CD14-positive monocyte (primary cell): ENCODE measurements around the gene CYTH3. TPM values are rescaled to one million over a fixed set of nuclear protein-coding genes. Genes with fewer than 3 reads are reported as not detected.

Experiments
- DNase-seq, 3 donors: peaks; one replicate each; pipeline ENCODE4 v3.0.0-alpha.2; 2011 to 2022
- H2AFZ ChIP-seq: 2 replicates; pipeline ENCODE4 v1.6.0; 2012; ENCODE audit warnings: mild to moderate bottlenecking, low read depth, low read length, inconsistent platforms; ENCODE audit not compliant: insufficient read depth, poor library complexity, severe bottlenecking
- H3K27ac ChIP-seq, 2 donors: 1 replicate in 1 of 2; 2 replicates in 1 of 2; pipeline ENCODE4 v1.5.1; 2012 to 2013; ENCODE audit warnings: low read length in 2 of 2, control low read depth in 1 of 2, inconsistent platforms in 1 of 2, low read depth in 1 of 2, mild to moderate bottlenecking in 1 of 2
- H3K27me3 ChIP-seq, 2 donors: one replicate each; pipeline versions ENCODE4 v1.6.0 to v1.6.1; 2011 to 2013; ENCODE audit warnings: low read length in 2 of 2; ENCODE audit not compliant: control insufficient read depth in 2 of 2, insufficient read depth in 2 of 2
- H3K36me3 ChIP-seq, 2 donors: replicated peaks in 1 of 2; 1 replicate in 1 of 2; 2 replicates in 1 of 2; pipeline versions ENCODE4 v1.5.1 to v1.6.1; 2012 to 2013; ENCODE audit warnings: low read length in 2 of 2, control low read depth in 1 of 2, inconsistent platforms in 1 of 2, mild to moderate bottlenecking in 1 of 2; ENCODE audit not compliant: insufficient read depth in 2 of 2, control insufficient read depth in 1 of 2
- H3K4me1 ChIP-seq, 2 donors: 1 replicate in 1 of 2; 2 replicates in 1 of 2; pipeline versions ENCODE4 v1.5.1 to v1.6.1; 2012 to 2013; ENCODE audit warnings: low read length in 2 of 2, control low read depth in 1 of 2, inconsistent platforms in 1 of 2, mild to moderate bottlenecking in 1 of 2, moderate library complexity in 1 of 2; ENCODE audit not compliant: insufficient read depth in 2 of 2, control insufficient read depth in 1 of 2
- H3K4me2 ChIP-seq: replicated peaks from 2 replicates; pipeline ENCODE3; 2012; ENCODE audit warnings: low read length, moderate library complexity, mild to moderate bottlenecking; ENCODE audit not compliant: poor library complexity, severe bottlenecking; ENCODE audit errors: extremely low read depth
- H3K4me3 ChIP-seq, 3 experiments: fragments of 200-600 bp in 1 of 3; sonication (generic) in 1 of 3; replicated peaks in 1 of 3; 1 replicate in 2 of 3; 2 replicates in 1 of 3; pipeline ENCODE4 v1.5.1; 2011 to 2013; ENCODE audit warnings: low read length in 3 of 3, mild to moderate bottlenecking in 3 of 3, control low read depth in 2 of 3, low read depth in 2 of 3, inconsistent platforms in 1 of 3, moderate library complexity in 1 of 3
- H3K79me2 ChIP-seq: 2 replicates; pipeline ENCODE4 v1.6.0; 2012; ENCODE audit warnings: mild to moderate bottlenecking, control low read depth, inconsistent platforms, low read length, moderate library complexity; ENCODE audit not compliant: insufficient read depth
- H3K9ac ChIP-seq: 2 replicates; pipeline ENCODE4 v1.6.0; 2017; ENCODE audit warnings: low read length, mild to moderate bottlenecking; ENCODE audit not compliant: insufficient read depth, poor library complexity, severe bottlenecking
- H3K9me3 ChIP-seq, 2 donors: replicated peaks in 1 of 2; 1 replicate in 1 of 2; 2 replicates in 1 of 2; pipeline versions ENCODE4 v1.5.1 to v1.6.1; 2012 to 2013; ENCODE audit warnings: low read length in 2 of 2, control low read depth in 1 of 2; ENCODE audit not compliant: control insufficient read depth in 1 of 2, insufficient read depth in 1 of 2
- H4K20me1 ChIP-seq: 2 replicates; pipeline ENCODE4 v1.6.0; 2012; ENCODE audit warnings: mild to moderate bottlenecking, low read length, control low read depth, moderate library complexity; ENCODE audit not compliant: insufficient read depth
- H3K27ac Mint-ChIP-seq, 7 donors: one replicate each; pipeline ENCODE4 v1.8.0; 2020; ENCODE audit warnings: mild to moderate bottlenecking in 7 of 7, mixed read lengths in 7 of 7, moderate library complexity in 6 of 7, inconsistent platforms in 2 of 7
- H3K27me3 Mint-ChIP-seq, 3 donors: one replicate each; pipeline ENCODE4 v1.8.0; 2021 to 2022; ENCODE audit warnings: low read depth in 3 of 3, mild to moderate bottlenecking in 3 of 3, mixed read lengths in 3 of 3, moderate library complexity in 3 of 3, inconsistent platforms in 1 of 3
- H3K36me3 Mint-ChIP-seq, 2 donors: one replicate each; pipeline ENCODE4 v1.8.0; 2020; ENCODE audit warnings: mixed read lengths in 2 of 2, inconsistent platforms in 1 of 2, mild to moderate bottlenecking in 1 of 2
- H3K4me1 Mint-ChIP-seq: one replicate; pipeline ENCODE4 v1.8.0; 2020; ENCODE audit warnings: mild to moderate bottlenecking, mixed read lengths
- H3K4me3 Mint-ChIP-seq, 2 donors: one replicate each; pipeline ENCODE4 v1.8.0; 2020; ENCODE audit warnings: mild to moderate bottlenecking in 2 of 2, mixed read lengths in 2 of 2, moderate library complexity in 1 of 2
- H3K9me3 Mint-ChIP-seq, 7 donors: one replicate each; pipeline ENCODE4 v1.8.0; 2020 to 2022; ENCODE audit warnings: mixed read lengths in 7 of 7, mild to moderate bottlenecking in 6 of 7, moderate library complexity in 6 of 7, inconsistent platforms in 2 of 7
- CTCF ChIP-seq: fragments of 200-600 bp; IDR thresholded peaks from one replicate; pipeline ENCODE4 v1.8.0; 2022; ENCODE audit warnings: antibody characterized with exemption, mild to moderate bottlenecking
- WGBS: methylation state at CpG from one replicate; pipeline ENCODE4 v1.1.5; 2013; ENCODE audit warnings: missing lambda C conversion rate; ENCODE audit not compliant: insufficient coverage; 5-methylcytosine and 5-hydroxymethylcytosine counted together
- intact Hi-C, 2 donors: fragments of 100-400 bp; cut with micrococcal nuclease; formaldehyde crosslinking; loops; one replicate each; pipeline versions ENCODE4 v1.15.0 to v1.15.1; 2023
- polyA plus RNA-seq, 3 donors: library from polyadenylated mRNA; depleted of rRNA in 1 of 3; unstranded in 2 of 3; stranded (reverse) in 1 of 3; fragments of 300-500 nt in 2 of 3; fragments of >200 nt in 1 of 3; fragmentation: Illumina TruSeq in 2 of 3; gene quantifications; 1 replicate in 2 of 3; 2 replicates in 1 of 3; pipeline ENCODE4 v1.2.3, GENCODE V29; 2012 to 2021

CYTH3 gene
- polyA plus RNA-seq, 3 donors: 1.3 to 8.5 (median 1.4) TPM

- Mint-ChIP-seq H3K4me1 (peaks cover 4% of the 10 kb centered on the region), H3K27me3 (peaks cover 2 to 14% (median 9%) of the 10 kb centered on the region in 3 donors), H3K4me3 (no peak overlapping the region), H3K9me3 (peaks cover 0 to 2% (median 0%) of the 10 kb centered on the region in 7 donors), H3K27ac (no peak overlapping the region), H3K36me3 (no peaks in the 10 kb centered on the region)
- H3K4me1 ChIP-seq: peaks cover 5 to 7% of the 10 kb centered on the region in 2 donors
- peak overlapping the region; percentile 24 for H2AFZ ChIP-seq
- no peak overlapping the region for H3K27ac ChIP-seq
- no peak for TF ChIP-seq CTCF
- 98% methylated on average over 9 of the region's 9 CpGs for WGBS
- H3K9ac ChIP-seq: no peak overlapping the region
- H3K4me3 ChIP-seq: no peak overlapping the region
- H3K27me3 ChIP-seq: no peaks in the 10 kb centered on the region
- no peaks in the 10 kb centered on the region for H3K36me3 ChIP-seq
- H3K79me2 ChIP-seq: peaks cover under 1% of the 10 kb centered on the region
- no peak overlapping the region for H3K4me2 ChIP-seq
- no peak for DNase-seq
- intact Hi-C loops: loop anchor here in 1 of 2 donors (10.0 kb wide), 1 partner anchor 112 kb away; no protein-coding TSS in a partner anchor
- H3K9me3 ChIP-seq: no peaks in the 10 kb centered on the region
- no peaks in the 10 kb centered on the region for H4K20me1 ChIP-seq
Observed at GRCh38 chr7:6276911-6277408, 4.5 kb upstream of the CYTH3 start.

- Mint-ChIP-seq H3K27ac (no peak overlapping the region), H3K4me1 (peaks cover 19% of the 10 kb centered on the region), H3K27me3 (peaks cover 18 to 32% (median 22%) of the 10 kb centered on the region in 3 donors), H3K9me3 (peaks cover 0 to 2% (median 0%) of the 10 kb centered on the region in 7 donors), H3K4me3 (no peak overlapping the region), H3K36me3 (peaks cover 3 to 11% of the 10 kb centered on the region in 2 donors)
- no peaks in the 10 kb centered on the region for H3K36me3 ChIP-seq
- peaks cover 17 to 22% of the 10 kb centered on the region in 2 donors for H3K4me1 ChIP-seq
- no peak overlapping the region for H3K4me2 ChIP-seq
- no peak overlapping the region for H3K27ac ChIP-seq
- no peak overlapping the region for H3K4me3 ChIP-seq
- no peak for TF ChIP-seq CTCF
- H4K20me1 ChIP-seq: peaks cover 7% of the 10 kb centered on the region
- peaks cover 10% of the 10 kb centered on the region for H3K79me2 ChIP-seq
- peaks cover 5 to 17% of the 10 kb centered on the region in 2 donors for H3K27me3 ChIP-seq
- intact Hi-C loops: loop anchor here (5.0 to 10.0 kb wide), 3 partner anchors 42 to 267 kb away; partner anchors contain the start of genes AIMP2 (in 1 of the 2) and PMS2 (in 1 of the 2)
- no peaks in the 10 kb centered on the region for H3K9me3 ChIP-seq
- H3K9ac ChIP-seq: no peak overlapping the region
- WGBS: no CpG with 5 or more reads among the region's 2 CpGs
- no peak overlapping the region for H2AFZ ChIP-seq
- no peak for DNase-seq
Observed at GRCh38 chr7:6274743-6275142, 2.3 kb upstream of the CYTH3 start.
